Fibroblast of lung (primary cell): Measurements from ENCODE around the gene ASNSD1. TPM values are rescaled to one million over a fixed set of nuclear protein-coding genes. Genes with fewer than 3 reads are reported as not detected.

ENCODE experiments used
- DNase-seq, 2 donors: peaks; one replicate each; pipeline versions ENCODE4 v3.0.0 to v3.0.0-alpha.2; 2010; ENCODE audit warnings: low read depth in 2 of 2
- H2AFZ ChIP-seq: 2 replicates; pipeline ENCODE4 v1.5.1; 2012; ENCODE audit warnings: low read length, control low read depth, inconsistent platforms
- H3K27ac ChIP-seq: 2 replicates; pipeline ENCODE4 v1.5.1; 2011; ENCODE audit warnings: low read length, control low read depth; ENCODE audit not compliant: insufficient read depth
- H3K27me3 ChIP-seq: 2 replicates; pipeline ENCODE4 v1.5.1; 2011; ENCODE audit warnings: mild to moderate bottlenecking, low read length; ENCODE audit not compliant: control insufficient read depth, insufficient read depth
- H3K36me3 ChIP-seq: 2 replicates; pipeline ENCODE4 v1.5.1; 2011; ENCODE audit warnings: low read length; ENCODE audit not compliant: control insufficient read depth, insufficient read depth
- H3K4me1 ChIP-seq: 2 replicates; pipeline ENCODE4 v1.5.1; 2011; ENCODE audit warnings: low read length; ENCODE audit not compliant: control insufficient read depth, insufficient read depth; ENCODE audit errors: extremely low read depth
- H3K4me2 ChIP-seq: 2 replicates; pipeline ENCODE4 v1.5.1; 2011; ENCODE audit warnings: low read length, control low read depth; ENCODE audit not compliant: insufficient read depth; ENCODE audit errors: extremely low read depth
- H3K4me3 ChIP-seq, 4 experiments: fragments of 200-600 bp in 1 of 4; sonication (generic) in 1 of 4; replicated peaks in 1 of 4; 2 replicates each; pipeline ENCODE4 v1.5.1; 2011 to 2016; ENCODE audit warnings: low read length in 4 of 4, low read depth in 3 of 4, mild to moderate bottlenecking in 3 of 4, control low read depth in 2 of 4, inconsistent platforms in 1 of 4, mixed read lengths in 1 of 4; ENCODE audit not compliant: insufficient read depth in 1 of 4; ENCODE audit errors: control extremely low read depth in 1 of 4
- H3K79me2 ChIP-seq: 2 replicates; pipeline ENCODE4 v1.5.1; 2012; ENCODE audit warnings: mild to moderate bottlenecking, low read length, inconsistent platforms; ENCODE audit not compliant: control insufficient read depth, insufficient read depth
- H3K9ac ChIP-seq: 2 replicates; pipeline ENCODE4 v1.5.1; 2011; ENCODE audit warnings: mild to moderate bottlenecking, low read length, control low read depth; ENCODE audit not compliant: insufficient read depth
- H3K9me3 ChIP-seq: 2 replicates; pipeline ENCODE4 v1.5.1; 2012; ENCODE audit warnings: low read depth, low read length; ENCODE audit not compliant: control insufficient read depth, insufficient read depth
- H4K20me1 ChIP-seq: 2 replicates; pipeline ENCODE4 v1.5.1; 2011; ENCODE audit warnings: low read length; ENCODE audit not compliant: control insufficient read depth, insufficient read depth; ENCODE audit errors: extremely low read depth
- EZH2 ChIP-seq: IDR thresholded peaks from 2 replicates; pipeline ENCODE4 v1.5.1; 2012; ENCODE audit warnings: low read length, control low read depth, mild to moderate bottlenecking; ENCODE audit errors: missing control alignments
- polyA plus RNA-seq, 2 donors: library from polyadenylated mRNA; depleted of rRNA in 1 of 2; stranded (reverse) in 1 of 2; unstranded in 1 of 2; fragments of >200 nt; gene quantifications; 2 replicates each; pipeline ENCODE4 v1.2.1, GENCODE V29; 2011 to 2012; ENCODE audit warnings: missing spikeins in 1 of 2
- total RNA-seq: library from RNA; depleted of rRNA; stranded (reverse); fragments of >200 nt; gene quantifications from 2 replicates; pipeline ENCODE4 v1.2.1, GENCODE V29; 2014
- TF ChIP-seq, protein P1 (sequence below), 2 donors: IDR thresholded peaks in 1 of 2; conservative IDR thresholded peaks in 1 of 2; 1 replicate in 1 of 2; 2 replicates in 1 of 2; pipeline ENCODE4 v1.5.1; 2011 to 2012; ENCODE audit warnings: low read length in 2 of 2, control low read depth in 1 of 2, inconsistent platforms in 1 of 2, low read depth in 1 of 2, mild to moderate bottlenecking in 1 of 2

Gene ASNSD1
- total and polyA plus RNA-seq, 2 donors (not counting 1 experiment from before 2014, with no cell fraction given): 63.9 to 70.4 TPM

DNA sequence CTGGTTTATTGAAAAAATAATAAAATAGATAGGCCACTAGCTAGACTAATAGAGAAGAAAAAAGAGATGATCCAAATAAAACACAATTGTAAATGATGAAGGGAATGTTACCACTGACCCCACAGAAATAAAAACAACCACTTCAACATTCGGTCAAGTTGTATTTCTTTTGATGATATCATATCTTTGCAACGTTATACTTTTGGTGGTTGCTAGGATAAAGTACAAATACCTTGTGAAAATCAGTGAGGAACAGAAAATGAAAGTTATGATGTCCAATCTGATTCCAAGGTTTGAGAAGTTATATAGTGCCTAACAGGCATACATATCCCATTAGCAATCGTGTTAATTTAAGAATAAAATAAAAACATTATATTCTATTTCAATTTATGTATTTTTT is 6.6 kb upstream of the ASNSD1 start:
- no peaks in the 10 kb centered on the region for H3K27me3 ChIP-seq
- DNase-seq: peak in 1 of 2 donors; percentile 39
- no peak overlapping the region for H3K9ac ChIP-seq
- no peak overlapping the region for H3K27ac ChIP-seq
- no peak overlapping the region for H2AFZ ChIP-seq
- H3K4me2 ChIP-seq: no peak overlapping the region
- H3K36me3 ChIP-seq: no peaks in the 10 kb centered on the region
- H3K79me2 ChIP-seq: no peaks in the 10 kb centered on the region
- no peaks in the 10 kb centered on the region for H3K4me1 ChIP-seq
- H3K9me3 ChIP-seq: no peaks in the 10 kb centered on the region
- TF ChIP-seq, protein P1, sequence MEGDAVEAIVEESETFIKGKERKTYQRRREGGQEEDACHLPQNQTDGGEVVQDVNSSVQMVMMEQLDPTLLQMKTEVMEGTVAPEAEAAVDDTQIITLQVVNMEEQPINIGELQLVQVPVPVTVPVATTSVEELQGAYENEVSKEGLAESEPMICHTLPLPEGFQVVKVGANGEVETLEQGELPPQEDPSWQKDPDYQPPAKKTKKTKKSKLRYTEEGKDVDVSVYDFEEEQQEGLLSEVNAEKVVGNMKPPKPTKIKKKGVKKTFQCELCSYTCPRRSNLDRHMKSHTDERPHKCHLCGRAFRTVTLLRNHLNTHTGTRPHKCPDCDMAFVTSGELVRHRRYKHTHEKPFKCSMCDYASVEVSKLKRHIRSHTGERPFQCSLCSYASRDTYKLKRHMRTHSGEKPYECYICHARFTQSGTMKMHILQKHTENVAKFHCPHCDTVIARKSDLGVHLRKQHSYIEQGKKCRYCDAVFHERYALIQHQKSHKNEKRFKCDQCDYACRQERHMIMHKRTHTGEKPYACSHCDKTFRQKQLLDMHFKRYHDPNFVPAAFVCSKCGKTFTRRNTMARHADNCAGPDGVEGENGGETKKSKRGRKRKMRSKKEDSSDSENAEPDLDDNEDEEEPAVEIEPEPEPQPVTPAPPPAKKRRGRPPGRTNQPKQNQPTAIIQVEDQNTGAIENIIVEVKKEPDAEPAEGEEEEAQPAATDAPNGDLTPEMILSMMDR (conservative IDR thresholded peaks at IDR 0.05 in 1 of 2, IDR thresholded peaks at IDR 0.05 in 1 of 2; ENCODE audit: low read depth in 1 of 2, low read length in 2 of 2): no peak
- TF ChIP-seq EZH2: no peak
- no peaks in the 10 kb centered on the region for H4K20me1 ChIP-seq
- no peak overlapping the region for H3K4me3 ChIP-seq

DNA sequence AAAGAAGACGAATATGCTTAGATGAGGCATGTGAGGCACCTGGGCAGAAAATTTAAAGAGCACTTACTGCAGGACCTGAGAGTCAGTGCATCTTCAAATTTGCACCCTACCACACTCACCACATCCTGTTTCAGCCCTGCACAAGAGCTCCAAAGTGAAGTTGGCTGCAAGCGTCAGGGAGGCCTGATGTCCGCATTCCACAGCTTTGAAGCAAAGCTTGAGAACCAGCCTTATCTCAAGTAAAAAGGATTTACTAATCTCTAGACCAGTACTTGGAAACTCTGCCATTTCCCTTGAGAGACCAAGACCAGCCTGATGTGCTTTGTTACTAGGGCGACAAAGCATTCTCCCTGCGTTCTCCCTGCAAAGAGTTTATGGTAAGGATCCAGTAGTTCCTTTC is 3.4 kb upstream of the ASNSD1 start:
- H3K79me2 ChIP-seq: peaks cover 16% of the 10 kb centered on the region
- H3K4me2 ChIP-seq: no peak overlapping the region
- no peak overlapping the region for H3K27ac ChIP-seq
- no peak for TF ChIP-seq EZH2
- TF ChIP-seq, protein P1 (conservative IDR thresholded peaks at IDR 0.05 in 1 of 2, IDR thresholded peaks at IDR 0.05 in 1 of 2; ENCODE audit: low read depth in 1 of 2, low read length in 2 of 2): no peak
- no peak overlapping the region for H3K4me3 ChIP-seq
- H3K9me3 ChIP-seq: no peaks in the 10 kb centered on the region
- H2AFZ ChIP-seq: peak overlapping the region; percentile 31
- H4K20me1 ChIP-seq: no peaks in the 10 kb centered on the region
- DNase-seq: peak in 1 of 2 donors; percentile 87
- no peak overlapping the region for H3K9ac ChIP-seq
- H3K4me1 ChIP-seq: no peaks in the 10 kb centered on the region
- no peaks in the 10 kb centered on the region for H3K36me3 ChIP-seq
- no peaks in the 10 kb centered on the region for H3K27me3 ChIP-seq

DNA sequence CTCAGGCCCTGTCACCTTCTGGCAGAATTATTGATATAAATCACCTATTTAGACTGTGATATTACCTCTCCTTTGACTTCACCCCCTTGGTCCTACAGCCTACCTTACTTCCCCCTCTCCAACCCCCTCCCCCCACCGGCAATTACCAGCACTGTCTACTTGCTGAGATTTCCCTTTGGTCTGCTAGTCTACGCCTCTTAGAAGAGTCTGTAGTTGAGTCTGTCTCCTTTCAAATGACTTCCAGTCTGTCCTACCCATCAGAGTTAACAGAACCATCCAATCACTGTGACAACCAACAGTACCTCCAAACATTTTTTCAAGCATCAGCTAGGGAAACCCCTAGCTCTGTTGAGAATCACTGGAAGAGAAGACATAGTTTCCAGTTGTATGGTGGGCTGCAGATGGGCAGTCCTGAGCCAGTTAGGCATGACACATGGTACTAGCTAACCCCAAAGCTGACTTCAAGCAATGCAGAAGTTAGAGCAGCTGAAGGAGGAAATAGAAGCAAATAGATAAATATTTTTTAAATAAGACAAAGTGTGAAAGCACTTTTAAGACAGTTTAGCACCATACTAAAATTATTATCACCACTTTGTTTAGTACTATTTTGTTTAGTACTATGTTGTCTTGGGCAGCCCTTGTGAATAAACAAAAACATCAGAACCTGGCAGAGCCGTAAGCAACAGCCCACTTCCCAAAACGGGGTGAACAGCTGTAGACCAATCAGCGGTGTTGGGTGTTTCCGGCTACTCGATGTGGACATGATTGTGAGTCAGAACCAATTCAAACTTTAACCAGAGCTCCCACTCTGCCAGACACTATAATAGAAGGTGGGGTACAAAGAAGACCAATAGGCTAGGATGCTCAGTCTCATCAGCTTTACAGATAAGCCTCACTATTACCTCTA is 2.7 kb upstream of the ASNSD1 start:
- Histone ChIP-seq H2AFZ (peak overlapping the region; percentile 31), H3K4me2 (no peak overlapping the region), H4K20me1 (no peaks in the 10 kb centered on the region), H3K9me3 (no peaks in the 10 kb centered on the region), H3K9ac (no peak overlapping the region), H3K27ac (no peak overlapping the region), H3K79me2 (peaks cover 19% of the 10 kb centered on the region), H3K27me3 (no peaks in the 10 kb centered on the region), H3K4me3 (no peak overlapping the region), H3K4me1 (no peaks in the 10 kb centered on the region), H3K36me3 (no peaks in the 10 kb centered on the region)
- DNase-seq: no peak
- TF ChIP-seq, protein P1 (conservative IDR thresholded peaks at IDR 0.05 in 1 of 2, IDR thresholded peaks at IDR 0.05 in 1 of 2; ENCODE audit: low read depth in 1 of 2, low read length in 2 of 2): no peak
- TF ChIP-seq EZH2: no peak
